Small intestine (tissue), 16 donors: ENCODE data around the gene TMEM178A. TPM values are rescaled to one million over a fixed set of nuclear protein-coding genes. Genes with fewer than 3 reads are reported as not detected.

Experiments
- DNase-seq, 2 donors: peaks; one replicate each; pipeline versions ENCODE4 v3.0.0 to v3.0.0-alpha.2; 2013
- FAIRE-seq: peaks from 2 replicates; lab custom pipeline; 2012; peaks lifted over from hg19 to GRCh38; lab: Jason Lieb, UNC
- H3K27ac ChIP-seq, 3 donors: one replicate each; pipeline ENCODE4 v1.5.1; 2013; ENCODE audit warnings: low read length in 2 of 3, mild to moderate bottlenecking in 2 of 3, control low read depth in 1 of 3, inconsistent platforms in 1 of 3, low read depth in 1 of 3, moderate library complexity in 1 of 3
- H3K27me3 ChIP-seq, 3 donors: one replicate each; pipeline ENCODE4 v1.6.1; 2013; ENCODE audit warnings: low read length in 3 of 3, inconsistent platforms in 1 of 3; ENCODE audit not compliant: control insufficient read depth in 3 of 3, insufficient read depth in 3 of 3
- H3K36me3 ChIP-seq, 3 donors: one replicate each; pipeline ENCODE4 v1.6.1; 2013; ENCODE audit warnings: low read length in 3 of 3, inconsistent platforms in 1 of 3, low read depth in 1 of 3, mild to moderate bottlenecking in 1 of 3, moderate library complexity in 1 of 3; ENCODE audit not compliant: control insufficient read depth in 3 of 3, insufficient read depth in 2 of 3
- H3K4me1 ChIP-seq, 3 donors: one replicate each; pipeline ENCODE4 v1.6.1; 2013; ENCODE audit warnings: low read length in 2 of 3, inconsistent platforms in 1 of 3, low read depth in 1 of 3, mild to moderate bottlenecking in 1 of 3, moderate library complexity in 1 of 3; ENCODE audit not compliant: control insufficient read depth in 3 of 3, insufficient read depth in 2 of 3
- H3K4me3 ChIP-seq, 3 donors: one replicate each; pipeline ENCODE4 v1.5.1; 2013; ENCODE audit warnings: low read length in 3 of 3, control low read depth in 1 of 3, inconsistent platforms in 1 of 3, low read depth in 1 of 3, mild to moderate bottlenecking in 1 of 3, moderate library complexity in 1 of 3
- H3K9me3 ChIP-seq, 2 donors: one replicate each; pipeline ENCODE4 v1.6.1; 2013; ENCODE audit warnings: low read depth in 1 of 2, low read length in 1 of 2; ENCODE audit not compliant: control insufficient read depth in 2 of 2, insufficient read depth in 1 of 2
- WGBS, 3 donors: extraction: QIAGEN DNeasy Blood & Tissue Kit; methylation state at CpG; one replicate each; pipeline ENCODE4 v1.1.7; 2013; 5-methylcytosine and 5-hydroxymethylcytosine counted together
- long read RNA-seq, 10 donors: transcript quantifications; one replicate each; lab custom pipeline, GENCODE V29; 2026
- polyA plus RNA-seq, 4 donors: library from polyadenylated mRNA; stranded (reverse) in 3 of 4; unstranded in 1 of 4; fragments of 200-250 nt in 3 of 4; fragments of 120-200 nt in 1 of 4; gene quantifications; one replicate each; pipeline versions ENCODE4 v1.2.1 to v1.2.3, GENCODE V29; 2013
- donor health status: healthy with polysubstance abuse.
- donor health status: control.
- donor health status: control.
- donor health status: Bipolar disorder and iron deficiency.
- donor health status: healthy.

Gene TMEM178A
- polyA plus RNA-seq: 1 to 10 TPM in 3 of 4 donors, under 1 TPM in 1; 0.61 to 5.0 (median 3.0) TPM
- long read RNA-seq, donor 1: 0 reads
- long read RNA-seq, donor 2: 0 reads
- long read RNA-seq, donor 3, partial matches to known transcripts: 0 of 1 reads
- long read RNA-seq, donor 3, other reads (novel, unspliced or antisense): 0 of 1 reads
- long read RNA-seq, donor 4: 0 reads
- long read RNA-seq, donor 5: 0 reads
- long read RNA-seq, donor 6: 0 reads
- long read RNA-seq, donor 7: 0 reads
- long read RNA-seq, donor 8: 0 reads
- long read RNA-seq, donor 9: 0 reads
- long read RNA-seq, donor 10, partial matches to known transcripts: 25 of 25 reads
- long read RNA-seq, donor 10, other reads (novel, unspliced or antisense): 0 of 25 reads

- no peak within 1 kb of the TSS for H3K27ac ChIP-seq
- no peak for FAIRE-seq
- H3K4me1 ChIP-seq: peaks cover 0 to 9% (median 0%) of the 10 kb centered on the region in 3 donors
- 0 to 1% (median 0%) methylated on average over 36 to 90 of the region's 90 CpGs for WGBS, 3 donors
- H3K9me3 ChIP-seq: no peaks in the 10 kb centered on the region
- DNase-seq: peak in 1 of 2 donors; percentile 31
- peaks cover 8 to 37% (median 16%) of the 10 kb centered on the region in 3 donors for H3K27me3 ChIP-seq
- no peaks in the 10 kb centered on the region for H3K36me3 ChIP-seq
- H3K4me3 ChIP-seq: peak within 1 kb of the TSS; percentile 12 to 53 (median 33)
Observed at GRCh38 chr2:39665811-39666490, at the start of gene TMEM178A. Gene TMEM178A, plus strand, starts transcription at chr2:39665917. Its CDS starts 58 bp downstream, at chr2:39665975.

- H3K27me3 ChIP-seq: no peaks in the 10 kb centered on the region
- DNase-seq (no peak), FAIRE-seq (no peak)
- no peaks in the 10 kb centered on the region for H3K36me3 ChIP-seq
- WGBS, 3 donors: 93 to 95% (median 94%) methylated on average over 1 of the region's 1 CpG
- H3K27ac ChIP-seq: no peak overlapping the region
- no peaks in the 10 kb centered on the region for H3K4me1 ChIP-seq
- no peak overlapping the region for H3K4me3 ChIP-seq
- H3K9me3 ChIP-seq: no peaks in the 10 kb centered on the region
Observed at GRCh38 chr2:39618236-39618635, 47.5 kb upstream of the TMEM178A start.

DNA sequence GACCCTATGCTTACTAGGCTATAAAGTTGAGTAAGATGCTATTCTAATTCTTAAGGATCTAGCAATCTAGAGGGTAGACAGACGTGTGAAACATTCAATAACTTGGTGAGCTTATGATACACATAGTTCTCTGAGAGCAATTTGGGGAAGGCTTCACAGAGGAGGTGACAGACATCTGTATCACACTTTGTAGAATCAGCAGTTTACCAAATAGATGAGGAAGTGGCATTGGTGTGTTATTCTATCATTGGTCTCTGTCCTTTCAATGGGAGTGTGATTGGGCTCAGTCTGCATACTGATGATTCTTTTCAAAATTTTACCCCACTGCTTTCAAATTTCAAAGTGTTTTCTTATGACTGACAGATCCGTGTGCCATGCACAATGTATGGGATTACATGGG lies 47.0 kb upstream of the TMEM178A start:
- Histone ChIP-seq H3K4me1 (no peaks in the 10 kb centered on the region), H3K27me3 (no peaks in the 10 kb centered on the region), H3K4me3 (no peak overlapping the region), H3K9me3 (no peaks in the 10 kb centered on the region), H3K36me3 (no peaks in the 10 kb centered on the region), H3K27ac (no peak overlapping the region)
- WGBS, 3 donors: 79 to 90% (median 86%) methylated on average over 2 of the region's 2 CpGs
- no peak for DNase-seq
- FAIRE-seq: no peak

GRCh38 chr2:39620067-39620466 lies 45.6 kb upstream of the TMEM178A start:
- Histone ChIP-seq H3K27ac (no peak overlapping the region), H3K27me3 (no peaks in the 10 kb centered on the region), H3K4me1 (no peaks in the 10 kb centered on the region), H3K9me3 (no peaks in the 10 kb centered on the region), H3K4me3 (no peak overlapping the region), H3K36me3 (no peaks in the 10 kb centered on the region)
- DNase-seq (no peak), FAIRE-seq (no peak)
- 21 to 43% (median 43%) methylated on average over 6 of the region's 6 CpGs for WGBS, 3 donors

GRCh38 chr2:39621596-39621995 lies 44.1 kb upstream of the TMEM178A start:
- Histone ChIP-seq H3K4me1 (peaks cover 0 to 3% (median 0%) of the 10 kb centered on the region in 3 donors), H3K4me3 (no peak overlapping the region), H3K9me3 (no peaks in the 10 kb centered on the region), H3K27ac (no peak overlapping the region), H3K36me3 (no peaks in the 10 kb centered on the region), H3K27me3 (no peaks in the 10 kb centered on the region)
- 87 to 99% (median 96%) methylated on average over 2 of the region's 2 CpGs for whole genome bisulfite sequencing, 3 donors
- DNase-seq (no peak), FAIRE-seq (no peak)

DNA sequence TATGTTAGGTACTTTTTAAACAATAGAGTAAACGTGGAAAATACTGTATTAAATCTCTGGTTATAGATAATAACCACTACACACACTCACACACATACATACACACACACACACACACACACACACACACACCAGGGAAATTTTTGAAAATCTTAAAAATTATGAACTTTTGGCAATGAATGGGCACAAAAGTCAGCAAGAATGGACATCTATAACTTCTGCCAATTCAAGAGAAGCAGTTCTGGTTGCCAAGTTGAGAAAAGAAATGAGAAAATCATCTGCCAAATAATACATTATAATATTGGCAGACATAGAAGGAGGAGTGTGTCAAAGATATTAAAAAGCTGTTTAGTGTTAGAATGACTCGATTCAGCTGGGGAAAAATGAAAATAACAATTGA lies 42.9 kb upstream of the TMEM178A start:
- H3K36me3 ChIP-seq: no peaks in the 10 kb centered on the region
- H3K4me3 ChIP-seq: no peak overlapping the region
- H3K27me3 ChIP-seq: no peaks in the 10 kb centered on the region
- FAIRE-seq (no peak), DNase-seq (no peak)
- 53 to 61% (median 59%) methylated on average over 2 of the region's 2 CpGs for WGBS, 3 donors
- H3K4me1 ChIP-seq: peaks cover 0 to 3% (median 0%) of the 10 kb centered on the region in 3 donors
- no peak overlapping the region for H3K27ac ChIP-seq
- H3K9me3 ChIP-seq: no peaks in the 10 kb centered on the region

DNA sequence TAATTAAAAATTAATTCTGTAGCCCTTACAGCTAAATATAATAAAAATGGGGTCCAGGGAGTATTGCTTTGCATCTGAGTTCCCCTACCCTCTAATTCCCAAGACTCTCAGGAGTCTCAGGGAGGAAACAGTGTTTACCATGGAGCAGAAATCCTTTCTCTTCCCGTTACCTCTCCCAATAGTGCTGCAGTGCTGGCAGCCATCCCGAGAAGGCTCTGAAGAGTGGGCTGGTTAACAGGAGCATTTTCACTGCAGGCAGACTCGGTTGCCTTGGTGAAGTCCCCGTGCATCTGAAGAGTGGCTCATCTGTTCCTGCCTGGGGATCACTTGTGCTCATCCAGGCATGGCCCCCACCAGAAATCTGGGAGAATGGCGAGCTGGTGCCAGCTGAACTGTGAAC lies 41.8 kb upstream of the TMEM178A start:
- Histone ChIP-seq H3K9me3 (peaks cover 0 to under 1% of the 10 kb centered on the region in 2 donors), H3K27ac (no peak overlapping the region), H3K27me3 (no peaks in the 10 kb centered on the region), H3K36me3 (no peaks in the 10 kb centered on the region), H3K4me1 (peaks cover 0 to 3% (median 0%) of the 10 kb centered on the region in 3 donors), H3K4me3 (no peak overlapping the region)
- 69 to 78% (median 74%) methylated on average over 5 of the region's 5 CpGs for WGBS, 3 donors
- DNase-seq: no peak
- no peak for FAIRE-seq

DNA sequence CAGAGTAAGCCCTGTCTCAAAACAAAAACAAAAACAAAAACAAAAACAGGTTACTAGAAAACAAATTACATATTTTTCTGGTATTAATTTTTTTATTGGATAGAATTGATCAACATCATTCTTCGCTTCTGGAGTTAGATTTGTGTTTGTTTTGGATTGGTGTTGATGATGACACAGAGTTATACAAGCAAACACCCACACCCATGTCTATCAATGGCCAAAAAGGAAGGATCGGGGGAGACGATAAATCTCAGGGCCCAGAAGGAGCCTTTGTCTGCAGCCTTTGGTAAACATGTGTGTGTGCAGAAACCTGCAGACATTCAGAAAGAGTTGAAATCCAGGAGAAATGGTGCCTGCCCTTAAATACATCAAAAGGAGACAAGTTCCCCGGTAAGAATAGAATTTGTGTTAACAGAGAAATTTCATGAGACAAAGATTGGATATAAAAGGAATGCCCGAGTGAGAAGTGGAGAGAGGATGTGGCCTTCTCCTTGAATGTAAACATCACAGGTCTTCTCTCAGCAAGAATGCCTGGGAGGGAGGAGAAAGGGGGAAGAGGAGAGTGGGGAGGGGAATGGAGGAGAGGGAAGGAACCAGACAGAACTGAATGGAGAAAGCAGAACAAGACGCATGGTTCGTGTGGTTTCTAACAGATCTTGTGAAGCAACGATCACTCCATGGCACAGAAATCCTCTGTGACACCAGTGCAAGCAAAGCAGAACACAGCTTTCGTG lies 40.4 kb upstream of the TMEM178A start:
- Histone ChIP-seq H3K9me3 (peaks cover 0 to 3% of the 10 kb centered on the region in 2 donors), H3K27me3 (no peaks in the 10 kb centered on the region), H3K4me1 (peaks cover 0 to 3% (median 0%) of the 10 kb centered on the region in 3 donors), H3K36me3 (no peaks in the 10 kb centered on the region), H3K27ac (no peak overlapping the region), H3K4me3 (no peak overlapping the region)
- FAIRE-seq (no peak), DNase-seq (peak in 1 of 2 donors; percentile 3)
- WGBS, 3 donors: 70 to 83% (median 75%) methylated on average over 9 of the region's 9 CpGs
